Stimulated activated CD4-positive, alpha-beta T cell treated with anti-CD3 and anti-CD28 coated beads, Interleukin-12 subunit alpha, Interleukin-12 subunit beta, amount 100 ng/mL, for 48 hours (primary cell): Measurements from ENCODE around the gene TRAF4.

Experiments
- DNase-seq, 3 donors: peaks; one replicate each; pipeline ENCODE4 v3.0.0-alpha.2; 2020; ENCODE audit warnings: low read depth in 2 of 3, low spot score in 1 of 3

TRAF4 gene

DNA sequence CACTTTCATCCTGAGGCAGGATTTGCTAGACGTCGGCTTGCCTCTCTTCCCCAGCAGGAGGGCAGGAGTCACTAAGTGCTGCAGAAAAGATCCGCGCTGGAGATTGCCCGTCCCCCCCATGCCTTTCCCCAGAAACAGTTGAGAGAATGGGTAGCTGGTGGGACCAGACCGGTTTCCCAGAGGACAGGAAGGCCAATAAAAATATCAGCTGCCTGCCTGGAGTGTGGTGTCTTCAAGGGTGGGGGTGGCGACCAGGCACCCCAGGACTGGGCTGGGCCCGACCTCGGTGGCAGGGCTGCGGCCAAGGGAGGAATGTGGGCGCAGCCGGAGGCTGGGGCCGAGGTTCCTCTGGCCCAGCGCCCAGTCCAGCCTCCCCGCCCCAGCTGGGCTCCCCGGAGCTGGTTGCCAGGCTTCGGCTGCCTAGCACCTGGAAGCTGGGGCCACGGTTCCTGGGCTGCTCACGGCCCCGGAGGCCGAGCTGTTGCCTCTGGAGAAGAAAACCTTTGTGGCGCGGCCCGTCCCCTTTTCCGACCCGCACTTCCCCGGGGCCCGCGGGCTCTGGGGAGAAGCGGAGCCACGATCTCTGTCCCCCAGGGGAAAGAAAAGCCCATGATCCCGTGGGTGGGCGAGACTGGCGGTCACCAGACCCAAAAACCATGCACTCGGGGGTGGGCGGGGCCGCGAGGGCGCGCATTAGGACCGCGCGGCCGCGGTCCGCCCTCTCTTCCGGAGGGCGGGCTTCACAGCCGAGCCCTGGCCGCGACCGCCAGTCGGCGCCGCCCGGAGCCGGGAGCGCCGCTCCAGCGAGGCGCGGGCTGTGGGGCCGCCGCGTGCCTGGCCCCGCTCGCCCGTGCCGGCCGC lies at the start of gene TRAF4:
TRAF4 (plus strand) TSS at position 769 of the 861 bp plus-strand sequence. CDS start 102 bp downstream, outside the sequence.
- peak in 2 of 3 donors; percentile 52 to 83 for DNase-seq

DNA sequence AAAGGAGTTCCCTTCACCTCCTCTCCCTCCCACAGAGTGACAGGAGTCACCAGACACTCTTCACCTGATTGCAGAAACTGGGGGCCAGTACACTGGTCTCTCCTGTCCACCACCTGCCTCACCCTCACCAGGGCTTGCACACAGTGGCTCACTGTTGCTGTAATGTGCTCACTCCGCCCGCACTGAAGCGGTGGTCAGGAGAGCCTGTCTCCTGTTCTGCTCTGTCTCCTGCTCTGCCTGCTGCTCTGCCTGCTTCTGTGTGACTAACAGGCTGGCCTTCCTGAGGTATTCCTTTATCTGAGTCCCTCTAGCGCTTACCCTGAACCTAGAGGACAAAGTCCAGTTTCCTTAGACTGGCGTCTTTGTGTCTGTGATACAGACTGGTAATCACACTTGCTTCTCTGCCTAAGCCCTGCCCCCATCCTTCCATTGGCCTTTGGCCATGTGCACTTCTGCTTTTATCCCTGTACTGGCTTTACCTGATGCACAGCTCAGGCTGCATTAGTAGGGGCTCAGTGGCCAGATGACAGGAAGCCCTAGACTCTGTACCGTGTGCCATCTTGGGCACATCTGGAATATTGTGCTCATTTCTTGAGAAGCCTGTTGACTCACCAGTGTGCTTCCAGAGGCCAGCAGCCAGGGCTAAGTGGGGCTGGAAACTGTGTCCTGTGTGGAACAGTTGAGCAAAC lies 45.4 kb upstream of the TRAF4 start:
- DNase-seq, result no peak

DNA sequence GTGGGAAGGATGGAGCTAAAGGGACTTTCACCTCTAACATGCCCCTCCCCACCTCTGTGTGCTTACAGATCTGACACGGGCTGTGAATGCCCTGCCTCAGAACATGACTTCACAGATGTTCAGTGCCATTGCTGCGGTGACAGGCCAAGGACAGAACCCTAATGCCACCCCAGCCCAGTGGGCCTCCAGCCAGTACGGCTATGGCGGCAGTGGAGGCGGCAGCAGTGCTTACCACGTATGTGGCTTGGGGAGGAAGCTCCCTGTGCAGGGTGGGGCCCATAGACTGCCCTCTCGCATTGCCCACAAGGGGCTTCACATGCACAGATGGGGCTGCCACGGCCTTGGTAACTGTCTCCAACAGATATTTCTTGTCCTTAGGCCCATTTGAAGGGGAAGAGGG lies 43.5 kb upstream of the TRAF4 start:
- no peak for DNase-seq

GRCh38 chr17:28700830-28701492 lies 42.9 kb upstream of the TRAF4 start:
- DNase-seq, result no peak

- no peak for DNase-seq
Measured at GRCh38 chr17:28702026-28702751, 41.6 kb upstream of the TRAF4 start.

GRCh38 chr17:28702752-28703150 lies 41.1 kb upstream of the TRAF4 start:
- DNase-seq, result no peak

DNA sequence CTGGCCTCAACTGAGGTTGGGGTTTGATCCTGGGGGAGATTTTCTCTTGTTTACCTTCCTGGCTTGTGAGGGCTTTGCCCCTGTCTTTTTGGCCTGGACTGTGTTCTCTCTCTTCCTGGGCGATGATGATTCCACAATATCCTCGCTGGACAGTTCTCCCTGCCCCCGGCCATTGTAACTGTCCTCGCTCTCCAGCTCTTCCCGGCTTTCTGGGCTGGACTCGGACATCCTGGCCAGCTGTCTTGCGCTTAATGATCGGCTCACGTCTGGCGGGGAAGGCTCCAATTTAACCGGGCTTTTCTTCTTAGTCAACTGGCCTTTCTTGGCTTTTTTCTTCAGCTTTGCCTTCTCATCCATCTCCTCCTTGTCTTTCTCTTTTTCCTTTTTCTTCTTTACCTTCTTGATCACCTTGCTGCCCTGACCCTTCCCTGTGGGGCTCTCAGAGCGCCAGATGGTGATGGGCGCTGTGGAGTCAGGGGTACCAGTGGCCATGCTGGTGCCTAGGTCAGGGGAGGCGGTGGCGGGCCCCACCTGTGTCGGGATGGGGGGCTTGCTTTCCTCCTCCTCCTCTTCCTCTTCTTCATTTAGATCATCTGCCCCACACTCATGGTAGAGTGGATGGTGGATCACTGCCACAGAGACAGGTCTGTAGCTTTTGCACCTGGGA lies 40.1 kb upstream of the TRAF4 start:
- DNase-seq, result no peak

- no peak for DNase-seq
Measured at GRCh38 chr17:28704219-28704858, 39.5 kb upstream of the TRAF4 start.

DNA sequence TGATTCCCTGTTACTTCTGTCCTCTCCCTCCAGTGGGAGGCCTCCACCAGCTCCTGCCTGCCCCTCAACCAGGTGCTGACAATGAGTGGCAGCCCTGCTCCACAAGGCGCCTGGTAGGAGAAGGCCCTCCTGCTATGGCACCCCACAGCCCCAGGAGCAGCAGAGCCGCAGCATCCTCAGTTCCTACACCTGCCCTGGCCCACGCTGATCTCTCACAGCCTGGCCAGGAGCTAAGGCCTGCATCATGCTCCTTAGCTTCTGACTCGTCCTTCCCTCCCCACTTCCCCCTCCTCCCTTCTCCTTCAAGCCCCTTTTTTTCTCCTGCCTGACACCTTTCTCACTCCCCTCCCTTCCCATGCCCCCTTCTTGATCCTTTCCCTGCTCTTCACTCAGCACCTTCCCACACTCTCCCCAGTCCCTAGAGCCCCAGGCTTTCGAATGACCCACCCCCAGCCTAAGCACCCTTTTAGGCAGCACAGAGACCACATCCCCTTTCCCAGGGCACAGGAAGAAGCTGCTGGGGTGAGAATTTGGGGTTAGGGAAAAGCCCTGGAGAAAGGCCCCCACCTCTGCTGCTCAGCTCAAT lies 38.6 kb upstream of the TRAF4 start:
- no peak for DNase-seq

- DNase-seq, result no peak
Measured at GRCh38 chr17:28705728-28706334, 38.0 kb upstream of the TRAF4 start.

- DNase-seq, result no peak
Measured at GRCh38 chr17:28706471-28707338, 37.1 kb upstream of the TRAF4 start.

DNA sequence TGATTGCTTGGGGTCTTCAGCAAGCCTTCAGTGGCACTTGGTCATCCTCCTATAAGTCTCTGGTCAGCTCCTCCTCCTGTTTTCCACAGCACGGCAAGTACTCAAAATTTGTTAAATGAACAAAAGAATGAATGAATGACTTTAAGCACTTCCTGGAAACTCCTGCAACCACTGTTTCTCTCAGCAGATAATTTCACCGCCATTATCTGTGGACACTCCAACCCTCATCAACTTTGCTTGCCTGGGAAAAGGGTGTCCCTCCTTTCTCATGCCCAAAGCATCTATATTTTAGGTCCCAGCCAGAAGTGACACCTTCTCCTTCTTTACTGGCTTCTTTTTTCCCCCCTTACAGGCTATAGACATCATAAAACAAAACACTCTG lies 36.5 kb upstream of the TRAF4 start:
- no peak for DNase-seq

GRCh38 chr17:28710861-28711722 lies 32.7 kb upstream of the TRAF4 start:
- DNase-seq, result peak; percentile 84 to 92 (median 89)

DNA sequence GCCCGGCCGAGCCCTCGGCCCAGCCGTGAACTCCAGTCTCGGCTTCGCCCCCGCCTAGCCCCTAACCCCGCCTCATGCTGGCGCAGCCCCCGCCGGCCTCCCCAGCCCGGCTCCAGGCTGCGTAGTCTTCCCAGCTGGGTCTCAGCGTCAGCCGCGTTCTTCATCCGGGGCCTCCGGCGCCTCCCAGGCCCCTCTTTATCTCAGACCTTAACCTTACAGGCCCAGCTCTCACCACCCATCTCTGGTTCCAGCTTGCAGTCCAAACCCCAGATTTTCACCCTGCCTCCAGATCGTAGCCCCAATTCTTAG lies 32.1 kb upstream of the TRAF4 start, which contains the start of gene PROCA1:
PROCA1 (minus strand) TSS at position 166 of the 309 bp plus-strand sequence. CDS start 228 bp downstream, outside the sequence.
- peak in 1 of 3 donors; percentile 32 for DNase-seq

DNA sequence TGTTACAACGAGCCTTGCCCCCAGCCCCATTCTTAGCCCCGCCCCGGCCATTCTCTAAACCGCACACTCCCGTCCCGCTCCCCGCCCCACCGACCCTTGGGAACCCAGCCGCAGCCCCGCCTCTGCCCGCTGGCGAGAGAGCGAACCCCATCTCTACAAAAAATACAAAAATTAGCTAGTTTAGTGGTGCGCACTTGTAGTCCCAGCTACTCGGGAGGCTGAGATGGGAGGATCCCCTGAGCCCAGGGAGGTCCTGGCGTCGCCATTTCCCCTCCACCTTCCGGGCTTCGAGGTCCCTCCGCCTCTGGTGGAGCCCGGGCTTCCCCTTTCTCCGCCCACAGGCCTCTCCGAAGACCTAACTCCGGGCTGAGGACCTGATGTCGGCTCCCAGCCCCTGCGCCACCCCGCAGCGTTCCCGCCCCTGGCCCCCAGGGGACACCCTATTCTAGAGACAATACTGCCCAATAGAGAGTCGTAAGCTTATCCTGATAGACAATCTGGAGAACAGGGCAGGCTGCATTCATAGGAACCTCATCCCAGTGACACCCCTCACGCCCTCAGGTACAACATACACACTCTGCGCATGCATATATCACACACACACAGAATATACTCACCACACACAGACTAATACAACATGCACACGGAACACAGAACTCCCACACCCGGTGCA lies 31.6 kb upstream of the TRAF4 start:
- peak in 2 of 3 donors; percentile 52 to 67 for DNase-seq

DNA sequence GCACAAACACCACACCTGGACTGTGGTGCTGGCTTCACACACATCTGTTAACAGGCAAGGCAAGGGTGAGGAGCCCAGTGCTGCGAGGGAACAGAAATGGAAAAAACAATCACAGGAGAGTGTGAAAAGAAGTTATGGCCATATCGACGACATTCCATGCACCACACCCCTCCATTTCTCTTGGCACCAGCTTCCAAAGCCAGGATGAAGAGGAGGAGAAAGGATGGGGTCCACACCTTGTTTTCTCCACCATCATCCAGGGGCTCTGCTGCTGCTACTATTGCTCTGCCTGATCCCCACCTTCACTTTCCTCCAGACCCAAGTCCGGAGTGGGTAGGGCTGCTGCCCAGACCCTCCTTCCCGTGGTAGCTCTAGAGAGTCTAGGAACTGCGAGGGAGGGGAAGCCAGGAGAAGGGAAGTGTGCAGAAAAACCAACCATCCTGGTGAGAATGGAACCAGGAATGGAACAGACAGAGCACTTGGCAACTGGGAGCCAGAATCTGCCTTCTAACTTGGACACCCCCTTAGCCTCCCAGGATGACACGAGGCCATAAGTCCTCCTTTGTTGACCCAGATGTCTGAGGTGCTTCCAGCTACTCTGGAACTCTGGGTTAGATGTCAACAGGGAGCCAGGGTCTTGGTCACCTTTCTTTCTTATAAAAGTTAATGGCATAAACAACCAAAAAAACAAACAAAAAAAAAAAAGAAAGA lies 31.0 kb upstream of the TRAF4 start:
- no peak for DNase-seq
